HG03354 (cell line): ENCODE measurements around the gene AOC3.
"Not testable (repeated sequence)": the region's sequence is repeated elsewhere in the genome, so short reads cannot be mapped to it uniquely, and the experiment has no call there.

Experiments used
- ATAC-seq: cut with Tn5 transposase; IDR thresholded peaks from one replicate; pipeline ENCODE4 v1.9.1; 2021; ENCODE audit warnings: mild to moderate bottlenecking; ENCODE audit not compliant: unreplicated experiment, poor library complexity, severe bottlenecking

The AOC3 gene

GRCh38 chr17:42841975-42842685 lies 8.9 kb upstream of the AOC3 start:
- ATAC-seq: no peak

GRCh38 chr17:42843358-42843934 lies 7.6 kb upstream of the AOC3 start:
- no peak for ATAC-seq

- no peak for ATAC-seq
Measured at GRCh38 chr17:42844271-42844670, 6.7 kb upstream of the AOC3 start, which contains the start of gene AOC2. AOC2 (plus strand) TSS chr17:42844580; CDS start chr17:42844627, 47 bp downstream.

- no peak for ATAC-seq
Measured at GRCh38 chr17:42844761-42845555, 6.0 kb upstream of the AOC3 start.

GRCh38 chr17:42845556-42845917 lies 5.5 kb upstream of the AOC3 start:
- ATAC-seq: no peak

- ATAC-seq: no peak
Measured at GRCh38 chr17:42845918-42846593, 4.9 kb upstream of the AOC3 start.

- no peak for ATAC-seq
Measured at GRCh38 chr17:42846594-42847280, 4.3 kb upstream of the AOC3 start.

GRCh38 chr17:42848093-42848492 lies 2.9 kb upstream of the AOC3 start:
- ATAC-seq: no peak

- ATAC-seq: no peak
Measured at GRCh38 chr17:42849031-42849430, 2.0 kb upstream of the AOC3 start.

- no peak for ATAC-seq
Measured at GRCh38 chr17:42849451-42850181, 1.4 kb upstream of the AOC3 start.

- ATAC-seq: not testable (repeated sequence)
Measured at GRCh38 chr17:42851371-42852240, 607 bp downstream of the AOC3 start.

GRCh38 chr17:42852351-42852750 lies 1.4 kb downstream of the AOC3 start:
- ATAC-seq: no peak

- no peak for ATAC-seq
Measured at GRCh38 chr17:42853004-42853403, 2.0 kb downstream of the AOC3 start.

- no peak for ATAC-seq
Measured at GRCh38 chr17:42853597-42853967, 2.6 kb downstream of the AOC3 start.

GRCh38 chr17:42853968-42854790 lies 3.2 kb downstream of the AOC3 start:
- ATAC-seq: no peak

GRCh38 chr17:42855048-42855596 lies 4.1 kb downstream of the AOC3 start:
- ATAC-seq: no peak

GRCh38 chr17:42856093-42856492 lies 5.1 kb downstream of the AOC3 start:
- ATAC-seq: not testable (repeated sequence)
